Raji (cell line): Measurements from ENCODE around the gene STAB1.

Experiments used
- POLR2A ChIP-seq: IDR thresholded peaks from 2 replicates; pipeline ENCODE4 v1.6.1; 2011; ENCODE audit warnings: low read depth, low read length, control low read depth; ENCODE audit not compliant: insufficient read depth

STAB1 gene

GRCh38 chr3:52570076-52570475, 74.9 kb downstream of the STAB1 start:
- TF ChIP-seq POLR2A: no peak

GRCh38 chr3:52572221-52572620, 77.1 kb downstream of the STAB1 start:
- TF ChIP-seq POLR2A: no peak
